ENCODE data around the gene KCNN2. TPM values are rescaled to one million over a fixed set of nuclear protein-coding genes. Genes with fewer than 3 reads are reported as not detected.

KCNN2 gene
- total and polyA plus RNA-seq, 10 of the 15 experiments (the other 5 are each of a cell fraction or from before 2014, with no cell fraction given) = 0.21 to 3.6 (median 0.79) TPM

GRCh38 chr5:114330916-114331531 is 30.8 kb upstream of the KCNN2 start (continued):
- TF ChIP-seq IRF5 (IDR thresholded peaks at IDR 0.05; ENCODE audit: borderline replicate concordance) = no peak
- no peak for TF ChIP-seq MTA2 (IDR thresholded peaks at IDR 0.05; ENCODE audit: low read depth)
- TF ChIP-seq BCL11A (IDR thresholded peaks at IDR 0.05; ENCODE audit: low read depth, low read length) = no peak
- TF ChIP-seq SMARCA5 (IDR thresholded peaks at IDR 0.05) = no peak
- no peak for TF ChIP-seq POU2F2 (IDR thresholded peaks at IDR 0.05; ENCODE audit: borderline replicate concordance, low read depth, low read length)
- no peak for TF ChIP-seq CTCF (IDR thresholded peaks at IDR 0.05 in 2 of 3, conservative IDR thresholded peaks at IDR 0.05 in 1 of 3; ENCODE audit: control insufficient read depth in 2 of 3, extremely low read depth in 1 of 3, insufficient read depth in 1 of 3, low read depth in 3 of 3, low read length in 3 of 3)

- Histone ChIP-seq H3K27me3 (replicated peaks in 1 of 2; ENCODE audit: control insufficient read depth in 2 of 2, insufficient read depth in 2 of 2, low read length in 1 of 2) (no peaks in the 10 kb centered on the region), H3K4me1 (ENCODE audit: control insufficient read depth, insufficient read depth, low read length) (no peaks in the 10 kb centered on the region; the same call in 1 of the 2 replicates), H3K36me3 (ENCODE audit: control insufficient read depth in 2 of 2, insufficient read depth in 2 of 2, low read length in 1 of 2) (no peaks in the 10 kb centered on the region), H3K79me2 (ENCODE audit: control insufficient read depth, insufficient read depth, low read length) (no peaks in the 10 kb centered on the region), H3K9ac (ENCODE audit: control insufficient read depth, insufficient read depth, low read length) (no peak overlapping the region), H3K27ac (ENCODE audit: control insufficient read depth, insufficient read depth) (no peak overlapping the region), H3K4me3 (no peak overlapping the region), H3K9me3 (replicated peaks; ENCODE audit: control insufficient read depth, insufficient read depth, low read length) (no peaks in the 10 kb centered on the region), H2AFZ (ENCODE audit: control insufficient read depth, low read depth, low read length) (no peak overlapping the region), H3K4me2 (ENCODE audit: control insufficient read depth, insufficient read depth) (no peak overlapping the region), H4K20me1 (ENCODE audit: control insufficient read depth, insufficient read depth) (no peaks in the 10 kb centered on the region)
- ATAC-seq = no peak
- no TSS peak for BruUV-seq (replicated peaks)
- no peak for FAIRE-seq
- in situ Hi-C loops (cut with MboI) (no loop called here), intact Hi-C loops (cut with micrococcal nuclease; ENCODE audit: unreplicated experiment) (no loop called here)
- RAD21 ChIA-PET (ENCODE audit: unreplicated experiment) = no interaction called here
- DNase-seq (ENCODE audit: low read depth, low spot score) = no peak
- POLR2A ChIA-PET = no interaction called here
- SMC1A ChIA-PET (ENCODE audit: uncharacterized antibody, unreplicated experiment) = no interaction called here
- CTCF ChIA-PET = interaction anchor here (0.8 kb wide), 1 partner anchor 10 kb away, joined by 3 read pairs; no protein-coding TSS in a partner anchor
- TF ChIP-seq TCF12 (IDR thresholded peaks at IDR 0.05; ENCODE audit: low read depth, low read length) (no peak), NRF1 (conservative IDR thresholded peaks at IDR 0.05; ENCODE audit: low read depth, low read length) (no peak), E4F1 (IDR thresholded peaks at IDR 0.05; ENCODE audit: borderline replicate concordance, partially characterized antibody) (no peak), NR2C1 (IDR thresholded peaks at IDR 0.05) (no peak), NR2F1 (conservative IDR thresholded peaks at IDR 0.05) (no peak), SMAD1 (IDR thresholded peaks at IDR 0.05; ENCODE audit: low read depth, partially characterized antibody) (no peak), JUND (IDR thresholded peaks at IDR 0.05; ENCODE audit: low read depth, low read length) (no peak), ATF2 (IDR thresholded peaks at IDR 0.05; ENCODE audit: low read length) (no peak), PML (IDR thresholded peaks at IDR 0.05; ENCODE audit: low read length) (no peak), TAF1 (IDR thresholded peaks at IDR 0.05; ENCODE audit: borderline replicate concordance, low read depth, low read length) (no peak), NFIC (IDR thresholded peaks at IDR 0.05; ENCODE audit: low read depth, low read length) (no peak), RCOR1 (conservative IDR thresholded peaks at IDR 0.05; ENCODE audit: low read depth, low read length) (no peak)
Observed at GRCh38 chr5:114332493-114332892, 29.4 kb upstream of the KCNN2 start.
